H1 (cell line): Measurements from ENCODE around the gene NDRG4. TPM values are rescaled to one million over a fixed set of nuclear protein-coding genes. Genes with fewer than 3 reads are reported as not detected.

ENCODE experiments used
- CTCF ChIA-PET: fragments of 300-600 bp; sonication (Branson Sonifier 250); formaldehyde crosslinking; loops from one replicate; lab custom pipeline; 2021; ENCODE audit not compliant: partially characterized antibody; lab: Charles Lee
- POLR2A ChIA-PET: fragments of 300-600 bp; sonication (Branson Sonifier 250); formaldehyde crosslinking; loops from one replicate; lab custom pipeline; 2021; ENCODE audit warnings: inconsistent platforms; ENCODE audit not compliant: partially characterized antibody; lab: Charles Lee
- DNase-seq, 2 experiments: peaks; one replicate each; pipeline versions ENCODE4 v3.0.0 to v3.0.0-alpha.2; 2010 to 2022; ENCODE audit warnings: low spot score in 2 of 2, low read depth in 1 of 2, mixed read lengths in 1 of 2
- FAIRE-seq: peaks from 2 replicates; lab custom pipeline; 2011; peaks lifted over from hg19 to GRCh38; lab: Jason Lieb, UNC
- H2AFZ ChIP-seq: 2 replicates; pipeline ENCODE4 v1.8.1; 2012; ENCODE audit warnings: low read length, inconsistent platforms
- H2AK5ac ChIP-seq: 2 replicates; pipeline ENCODE4 v1.6.1; 2013; ENCODE audit warnings: low read depth, low read length
- H2BK120ac ChIP-seq: replicated peaks from 2 replicates; pipeline ENCODE3; 2013; ENCODE audit warnings: low read depth, low read length, inconsistent platforms
- H2BK12ac ChIP-seq: 2 replicates; pipeline ENCODE4 v1.6.1; 2013; ENCODE audit warnings: low read depth, low read length
- H2BK15ac ChIP-seq: 2 replicates; pipeline ENCODE4 v1.6.1; 2013; ENCODE audit warnings: low read length
- H2BK20ac ChIP-seq: 2 replicates; pipeline ENCODE4 v1.6.1; 2013; ENCODE audit warnings: low read length
- H2BK5ac ChIP-seq: 2 replicates; pipeline ENCODE4 v1.6.1; 2013; ENCODE audit warnings: low read depth, low read length
- H3K14ac ChIP-seq: 2 replicates; pipeline ENCODE4 v1.6.1; 2013; ENCODE audit warnings: inconsistent platforms; ENCODE audit not compliant: insufficient read length
- H3K18ac ChIP-seq: 2 replicates; pipeline ENCODE4 v1.6.1; 2013; ENCODE audit warnings: low read length; ENCODE audit errors: extremely low read depth
- H3K23ac ChIP-seq: 2 replicates; pipeline ENCODE4 v1.6.1; 2013; ENCODE audit warnings: inconsistent platforms; ENCODE audit not compliant: insufficient read length
- H3K23me2 ChIP-seq: 2 replicates; pipeline ENCODE4 v1.6.1; 2013; ENCODE audit warnings: low read depth, low read length
- H3K27ac ChIP-seq: 2 replicates; pipeline ENCODE4 v1.6.1; 2011; ENCODE audit warnings: low read depth, low read length, inconsistent platforms
- H3K27me3 ChIP-seq, 4 experiments: replicated peaks in 1 of 4; 1 replicate in 1 of 4; 2 replicates in 3 of 4; pipeline versions ENCODE4 v1.6.1 to v1.8.1; 2011 to 2013; ENCODE audit warnings: low read length in 3 of 4, mild to moderate bottlenecking in 3 of 4, inconsistent platforms in 2 of 4, mixed read lengths in 2 of 4, moderate library complexity in 1 of 4; ENCODE audit not compliant: control insufficient read depth in 3 of 4, insufficient read depth in 3 of 4; ENCODE audit errors: extremely low read depth in 1 of 4
- H3K36me3 ChIP-seq, 4 experiments: 2 replicates each; pipeline versions ENCODE4 v1.6.1 to v1.8.1; 2011 to 2013; ENCODE audit warnings: mild to moderate bottlenecking in 4 of 4, low read length in 3 of 4, moderate library complexity in 2 of 4, control low read depth in 1 of 4, inconsistent platforms in 1 of 4; ENCODE audit not compliant: insufficient read depth in 4 of 4, control insufficient read depth in 2 of 4
- H3K4ac ChIP-seq: replicated peaks from 2 replicates; pipeline ENCODE3; 2013; ENCODE audit warnings: low read length, low read depth, mixed read lengths, inconsistent platforms; ENCODE audit not compliant: insufficient read length
- H3K4me1 ChIP-seq, 4 experiments: replicated peaks in 1 of 4; 1 replicate in 1 of 4; 2 replicates in 3 of 4; pipeline versions ENCODE4 v1.6.1 to v1.8.1; 2011 to 2013; ENCODE audit warnings: low read length in 3 of 4, inconsistent platforms in 2 of 4, mixed read lengths in 1 of 4; ENCODE audit not compliant: insufficient read depth in 4 of 4, control insufficient read depth in 3 of 4
- H3K4me2 ChIP-seq, 2 experiments: 2 replicates each; pipeline versions ENCODE4 v1.6.1 to v1.8.1; 2011 to 2013; ENCODE audit warnings: low read depth in 2 of 2, low read length in 2 of 2, control low read depth in 1 of 2, inconsistent platforms in 1 of 2, mild to moderate bottlenecking in 1 of 2; ENCODE audit not compliant: insufficient read depth in 1 of 2
- H3K4me3 ChIP-seq, 4 experiments: fragments of 200-600, 300-600 bp in 1 of 4; sonication (generic), shearing (Covaris generic), sonication (Bioruptor Twin) in 1 of 4; 2 replicates each; pipeline versions ENCODE4 v1.5.1 to v1.8.1; 2011 to 2016; ENCODE audit warnings: low read length in 4 of 4, low read depth in 3 of 4, control low read depth in 2 of 4, inconsistent platforms in 2 of 4, mild to moderate bottlenecking in 2 of 4, mixed read lengths in 1 of 4, moderate library complexity in 1 of 4; ENCODE audit not compliant: insufficient read depth in 2 of 4; ENCODE audit errors: extremely low read depth in 1 of 4
- H3K56ac ChIP-seq: replicated peaks from 2 replicates; pipeline ENCODE3; 2013; ENCODE audit warnings: low read depth, mild to moderate bottlenecking, mixed read lengths, low read length, inconsistent platforms; ENCODE audit not compliant: insufficient read length
- H3K79me1 ChIP-seq: 2 replicates; pipeline ENCODE4 v1.6.1; 2013; ENCODE audit warnings: low read depth, low read length, control low read depth
- H3K79me2 ChIP-seq, 2 experiments: 2 replicates each; pipeline versions ENCODE4 v1.6.1 to v1.8.1; 2012 to 2013; ENCODE audit warnings: low read length in 2 of 2, mild to moderate bottlenecking in 2 of 2, inconsistent platforms in 1 of 2; ENCODE audit not compliant: insufficient read depth in 2 of 2, control insufficient read depth in 1 of 2
- H3K9ac ChIP-seq, 4 experiments: replicated peaks in 1 of 4; 1 replicate in 1 of 4; 2 replicates in 3 of 4; pipeline versions ENCODE4 v1.6.1 to v1.8.1; 2011 to 2013; ENCODE audit warnings: low read depth in 3 of 4, low read length in 3 of 4, control low read depth in 2 of 4, mild to moderate bottlenecking in 2 of 4, moderate library complexity in 2 of 4, inconsistent platforms in 1 of 4; ENCODE audit errors: extremely low read depth in 1 of 4
- H3K9me3 ChIP-seq, 2 experiments: 2 replicates each; pipeline versions ENCODE4 v1.6.1 to v1.8.1; 2012 to 2013; ENCODE audit warnings: mild to moderate bottlenecking in 2 of 2, moderate library complexity in 2 of 2, control low read depth in 1 of 2, inconsistent platforms in 1 of 2, low read depth in 1 of 2, low read length in 1 of 2, mixed read lengths in 1 of 2; ENCODE audit not compliant: insufficient read depth in 2 of 2
- H4K20me1 ChIP-seq, 2 experiments: replicated peaks in 1 of 2; 2 replicates each; pipeline versions ENCODE3 to v1.8.1; 2011 to 2013; ENCODE audit warnings: inconsistent platforms in 2 of 2, low read length in 2 of 2, mild to moderate bottlenecking in 1 of 2; ENCODE audit not compliant: insufficient read depth in 2 of 2, control insufficient read depth in 1 of 2
- H4K5ac ChIP-seq: 2 replicates; pipeline ENCODE4 v1.6.1; 2013; ENCODE audit warnings: low read length, low read depth, mixed read lengths, inconsistent platforms; ENCODE audit not compliant: insufficient read length
- H4K8ac ChIP-seq: 2 replicates; pipeline ENCODE4 v1.8.0; 2013; ENCODE audit warnings: mild to moderate bottlenecking, moderate library complexity, low read length, inconsistent platforms; ENCODE audit not compliant: insufficient read depth; ENCODE audit errors: extremely low read depth
- H4K91ac ChIP-seq: replicated peaks from 2 replicates; pipeline ENCODE3; 2013; ENCODE audit warnings: low read length, mixed read lengths, inconsistent platforms; ENCODE audit not compliant: insufficient read length
- WGBS, 2 experiments: shearing (Covaris generic) in 1 of 2; methylation state at CpG; one replicate each; pipeline versions ENCODE4 v1.1.6 to v1.1.7; 2013 to 2015; ENCODE audit warnings: low lambda C conversion rate in 2 of 2, mixed read lengths in 2 of 2, inconsistent platforms in 1 of 2, low coverage in 1 of 2, missing lambda C conversion rate in 1 of 2; ENCODE audit not compliant: insufficient replicate concordance in 2 of 2, insufficient coverage in 1 of 2, insufficient read length in 1 of 2; ENCODE audit errors: extremely low coverage in 1 of 2, missing lambda C conversion rate in 1 of 2; 5-methylcytosine and 5-hydroxymethylcytosine counted together
- polyA plus RNA-seq, 7 experiments: library from polyadenylated mRNA; depleted of rRNA in 3 of 7; stranded (reverse) in 5 of 7; unstranded in 2 of 7; fragments of >200 nt in 5 of 7; fragments of 200-250 nt in 2 of 7; gene quantifications; 1 replicate in 5 of 7; 2 replicates in 1 of 7; 4 replicates in 1 of 7; pipeline versions ENCODE4 v1.2.1 to v1.2.3, GENCODE V29; 2011 to 2013; ENCODE audit warnings: missing spikeins in 2 of 7, mixed read lengths in 2 of 7
- total RNA-seq: library from RNA; stranded (reverse); fragmentation: NEBNext Ultra II Directional; extraction: Animal tissue kit (Norgen Biotek cat#: 25700); gene quantifications from 2 replicates; pipeline ENCODE4 v1.2.1, GENCODE V29; 2021

The NDRG4 gene
- total and polyA plus RNA-seq, 2 of the 8 experiments (the other 6 are each of a cell fraction or from before 2014, with no cell fraction given), result 20.8 to 30.9 TPM

- Histone ChIP-seq H3K18ac (no peak overlapping the region), H2BK20ac (no peak overlapping the region), H3K36me3 (0 out of 8 replicates have a peak, but pooled peaks cover 0 to 5% (median 0%) of the 10 kb centered on the region in 4 experiments), H3K4me3 (no peak overlapping the region), H3K79me2 (no peaks in the 10 kb centered on the region; a peak in 2 of 4 replicates), H3K27ac (no peak overlapping the region), H3K23me2 (no peaks in the 10 kb centered on the region), H2BK12ac (no peak overlapping the region), H3K56ac (no peak overlapping the region), H3K4ac (no peak overlapping the region), H2AK5ac (no peak overlapping the region), H2AFZ (no peak overlapping the region), H3K4me1 (peaks cover 0 to 6% (median under 1%) of the 10 kb centered on the region in 4 experiments; a peak in 2 of 7 replicates), H3K9ac (no peak overlapping the region), H3K23ac (no peak overlapping the region), H4K91ac (no peak overlapping the region), H3K14ac (no peak overlapping the region), H2BK15ac (no peak overlapping the region), H4K20me1 (peaks cover 6 to 7% of the 10 kb centered on the region in 2 experiments), H2BK120ac (no peak overlapping the region), H4K5ac (no peak overlapping the region), H4K8ac (no peak overlapping the region), H3K79me1 (no peaks in the 10 kb centered on the region; the same call in 1 of the 2 replicates), H3K27me3 (no peaks in the 10 kb centered on the region), H3K4me2 (no peak overlapping the region), H2BK5ac (no peak overlapping the region), H3K9me3 (no peaks in the 10 kb centered on the region)
- ChIA-PET CTCF (interaction anchor here (1.0 to 1.2 kb wide), 3 partner anchors 9 to 173 kb away, joined by 3 to 4 read pairs (median 3); partner anchors contain the start of gene NDRG4), POLR2A (interaction anchor here (1.3 kb wide), 1 partner anchor 10 kb away, joined by 3 read pairs; no protein-coding TSS in a partner anchor)
- no peak for DNase-seq
- 97% methylated on average over 4 of the region's 5 CpGs; no CpG with 5 or more reads in 1 of the 2 experiments for WGBS, 2 experiments
- no peak for FAIRE-seq
These were observed 8.8 kb downstream of the NDRG4 start for GRCh38 chr16:58508671-58509251.
